ENCODE results near the gene CCT8.
"Not testable (repeated sequence)": the region's sequence is repeated elsewhere in the genome, so short reads cannot be mapped to it uniquely, and the experiment has no call there.

CCT8 gene

DNA sequence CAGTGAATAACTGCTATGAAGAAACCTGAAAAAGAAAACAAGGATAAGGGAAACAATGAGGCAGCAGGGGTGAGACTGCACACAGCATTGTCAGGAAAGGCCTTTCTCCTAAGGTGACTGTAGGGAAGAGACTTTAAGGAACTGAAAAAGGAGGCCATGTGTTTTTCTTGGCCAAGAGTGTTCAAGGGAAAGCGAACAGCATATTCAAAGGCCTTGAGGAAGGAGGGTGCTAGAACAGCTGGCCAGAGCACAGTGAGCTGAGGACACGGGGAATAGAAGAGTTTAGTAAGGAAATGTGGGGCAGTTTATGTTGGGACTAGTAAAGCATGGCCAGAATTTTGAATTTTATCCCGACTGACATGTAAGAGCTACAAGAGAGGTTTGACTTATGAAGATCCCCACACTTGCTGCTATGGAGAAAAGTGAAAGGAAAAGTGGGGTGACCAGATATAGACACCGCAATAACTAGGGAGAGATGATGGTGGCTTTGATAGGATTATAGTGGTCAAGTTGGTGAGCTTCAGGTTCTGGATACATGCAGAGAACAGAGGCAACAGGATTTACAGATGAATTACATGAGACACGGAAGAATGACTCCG is 55.7 kb downstream of the CCT8 start:
- no peak for DNase-seq

GRCh38 chr21:29011236-29011635 is 62.2 kb downstream of the CCT8 start:
- not testable (repeated sequence) for DNase-seq

GRCh38 chr21:29008367-29008766 is 65.1 kb downstream of the CCT8 start:
- DNase-seq: no peak

- DNase-seq: no peak
Measured at GRCh38 chr21:29007810-29008209, 65.6 kb downstream of the CCT8 start.

DNA sequence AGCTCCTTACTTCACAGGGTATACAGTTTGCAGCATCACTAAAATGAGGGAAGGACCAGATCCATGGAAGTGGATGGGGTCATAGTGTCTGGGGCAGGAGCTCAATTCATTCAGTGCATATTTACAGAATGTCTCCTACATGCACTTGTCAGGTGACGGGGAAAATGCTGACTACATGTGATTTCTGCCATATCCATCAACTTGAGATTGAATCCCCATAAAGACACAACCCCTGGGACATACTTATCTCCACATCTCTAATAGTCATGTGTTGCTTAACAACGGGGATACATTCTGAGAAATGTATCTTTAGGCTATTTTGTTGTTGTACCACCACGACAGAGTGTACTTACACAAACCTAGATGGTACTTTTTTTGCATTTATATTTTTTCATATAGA is 66.3 kb downstream of the CCT8 start:
- DNase-seq: no peak
